H1 (cell line): ENCODE measurements around the gene ARHGDIB.

Experiments used
- EGR1 ChIP-seq: IDR thresholded peaks from 2 replicates; pipeline ENCODE4 v1.6.1; 2011; ENCODE audit warnings: low read depth, low read length, borderline replicate concordance
- EP300 ChIP-seq, 2 experiments: IDR thresholded peaks; 1 replicate in 1 of 2; 2 replicates in 1 of 2; pipeline ENCODE4 v1.6.1; 2011 to 2012; ENCODE audit warnings: low read depth in 2 of 2, low read length in 2 of 2, mild to moderate bottlenecking in 2 of 2, borderline replicate concordance in 1 of 2, inconsistent platforms in 1 of 2, moderate library complexity in 1 of 2
- EZH2 ChIP-seq: fragments of 200-600 bp; sonication (generic); IDR thresholded peaks from 2 replicates; pipeline ENCODE4 v1.7.1; 2012; ENCODE audit warnings: low read depth, mild to moderate bottlenecking, moderate library complexity, low read length, inconsistent platforms; ENCODE audit not compliant: severe bottlenecking

GRCh38 chr12:14907953-14908352 lies 53.4 kb downstream of the ARHGDIB start:
- TF ChIP-seq EZH2 (no peak), EP300 (IDR thresholded peaks at IDR 0.05; ENCODE audit: borderline replicate concordance in 1 of 2, low read depth in 2 of 2, low read length in 2 of 2) (no peak), EGR1 (no peak)
